WTC11 (cell line): ENCODE measurements around the gene OGDH. TPM values are rescaled to one million over a fixed set of nuclear protein-coding genes. Genes with fewer than 3 reads are reported as not detected.

Experiments used
- ATAC-seq: fragments of 200-7000 bp; cut with Tn5 transposase; 2 replicates; pipeline ENCODE4 v1.10.0; 2021; ENCODE audit warnings: mild to moderate bottlenecking, moderate library complexity
- CTCF ChIA-PET: fragments of 300-600 bp; sonication (Branson Sonifier 250); formaldehyde crosslinking; loops from one replicate; lab custom pipeline; 2021; ENCODE audit warnings: antibody characterized with exemption; lab: Charles Lee
- POLR2A ChIA-PET: fragments of 350-600 bp; sonication (Branson Sonifier 250); formaldehyde crosslinking; loops from one replicate; lab custom pipeline; 2021; ENCODE audit warnings: antibody characterized with exemption; lab: Charles Lee
- DNase-seq: peaks from one replicate; pipeline ENCODE4 v3.0.0; 2021; ENCODE audit warnings: low spot score
- H3K27ac Mint-ChIP-seq: 2 replicates; pipeline ENCODE4 v1.8.0; 2021; ENCODE audit warnings: mixed read lengths
- H3K27me3 Mint-ChIP-seq: 2 replicates; pipeline ENCODE4 v1.8.0; 2021; ENCODE audit warnings: low read depth, mild to moderate bottlenecking, moderate library complexity, mixed read lengths
- H3K36me3 Mint-ChIP-seq: 2 replicates; pipeline ENCODE4 v1.8.0; 2021; ENCODE audit warnings: mixed read lengths
- H3K4me1 Mint-ChIP-seq: 2 replicates; pipeline ENCODE4 v1.8.0; 2022; ENCODE audit warnings: mixed read lengths
- H3K4me3 Mint-ChIP-seq: 2 replicates; pipeline ENCODE4 v1.8.0; 2021; ENCODE audit warnings: mild to moderate bottlenecking, moderate library complexity, mixed read lengths
- H3K9me3 Mint-ChIP-seq: 2 replicates; pipeline ENCODE4 v1.8.0; 2021; ENCODE audit warnings: mixed read lengths
- E2F1 ChIP-seq: sonication (generic); formaldehyde crosslinking; IDR thresholded peaks from 2 replicates; pipeline ENCODE4 v1.8.0; 2022; ENCODE audit warnings: mild to moderate bottlenecking, missing genetic modification reagents
- IRF2 ChIP-seq: sonication (generic); formaldehyde crosslinking; IDR thresholded peaks from 2 replicates; pipeline ENCODE4 v1.8.0; 2022; ENCODE audit warnings: low read depth, missing genetic modification reagents, borderline replicate concordance
- MXD4 ChIP-seq: fragments of 250-450 bp; sonication (Bioruptor Pico); IDR thresholded peaks from 2 replicates; pipeline ENCODE4 v1.8.0; 2021; ENCODE audit warnings: mild to moderate bottlenecking, moderate library complexity, borderline replicate concordance
- NFE2L1 ChIP-seq: sonication (generic); formaldehyde crosslinking; IDR thresholded peaks from 2 replicates; pipeline ENCODE4 v1.8.1; 2023; ENCODE audit warnings: missing genetic modification reagents
- ZBTB21 ChIP-seq: sonication (generic); formaldehyde crosslinking; IDR thresholded peaks from 2 replicates; pipeline ENCODE4 v1.8.1; 2023; ENCODE audit warnings: mild to moderate bottlenecking, missing genetic modification reagents, borderline replicate concordance
- ZNF416 ChIP-seq: fragments of 250-450 bp; sonication (Bioruptor Pico); IDR thresholded peaks from 2 replicates; pipeline ENCODE4 v1.9.0; 2021; ENCODE audit warnings: mild to moderate bottlenecking, inconsistent platforms
- ZNF532 ChIP-seq: fragments of 250-450 bp; sonication (Bioruptor Pico); IDR thresholded peaks from 2 replicates; pipeline ENCODE4 v1.9.0; 2021; ENCODE audit warnings: mild to moderate bottlenecking, borderline replicate concordance
- total RNA-seq: library from RNA; stranded (reverse); gene quantifications from 3 replicates; pipeline ENCODE4 v1.2.3, GENCODE V29; 2021
- TF ChIP-seq, protein P1 (sequence below): sonication (generic); formaldehyde crosslinking; IDR thresholded peaks from 2 replicates; pipeline ENCODE4 v1.8.0; 2022; ENCODE audit warnings: missing genetic modification reagents
- TF ChIP-seq, protein P2 (sequence below): sonication (generic); formaldehyde crosslinking; IDR thresholded peaks from 2 replicates; pipeline ENCODE4 v1.8.1; 2022; ENCODE audit warnings: missing genetic modification reagents, borderline replicate concordance
- TF ChIP-seq, protein P3 (sequence below): fragments of 250-450 bp; sonication (Bioruptor Pico); IDR thresholded peaks from 2 replicates; pipeline ENCODE4 v1.8.0; 2021; ENCODE audit warnings: mild to moderate bottlenecking

The OGDH gene
- total RNA-seq, 1 experiment from 2014 or later = 79.6 TPM

DNA sequence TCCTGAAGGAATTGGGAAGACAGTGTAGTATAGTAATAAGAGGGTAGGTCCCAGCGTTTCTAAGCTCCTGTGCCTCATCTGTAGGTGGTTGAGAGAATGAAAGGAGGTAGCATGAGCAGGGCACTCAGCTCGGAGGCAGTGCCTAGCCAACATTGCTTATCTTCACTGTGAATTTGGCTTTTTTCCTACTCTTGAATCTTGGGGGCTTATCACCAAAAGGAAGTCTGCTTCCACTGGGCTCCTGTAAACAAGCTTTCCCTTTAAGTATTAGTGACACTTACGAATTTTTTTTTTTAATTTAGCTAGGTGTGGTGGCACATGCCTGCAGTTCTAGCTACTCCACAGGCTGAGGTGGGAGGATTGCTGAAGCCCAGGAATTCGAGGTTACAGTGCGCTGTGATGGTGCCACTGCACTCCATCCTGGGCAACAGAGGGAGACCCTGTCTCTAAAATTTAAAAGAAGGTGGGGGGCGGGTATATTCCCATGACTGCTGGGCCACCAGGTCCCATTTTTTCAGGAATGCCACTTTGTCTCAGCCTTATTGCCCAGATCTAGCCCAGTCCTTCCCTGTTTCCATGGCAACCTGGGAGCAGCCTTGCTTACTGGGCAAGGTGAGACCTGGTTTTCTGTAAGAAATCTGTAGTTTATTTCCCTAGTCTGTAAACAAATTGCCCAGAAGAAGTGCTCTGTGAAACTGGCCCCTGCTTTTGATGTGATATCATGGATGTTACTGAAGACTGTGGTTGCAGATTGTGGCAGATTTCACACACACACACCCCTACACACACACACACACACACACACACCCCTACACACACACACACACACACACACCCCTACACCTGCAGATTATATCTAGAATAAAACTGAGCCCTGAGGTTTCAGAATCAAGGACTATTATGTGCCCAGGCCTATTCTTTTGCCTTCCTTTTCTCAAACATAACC is 19.4 kb downstream of the OGDH start:
- no peak overlapping the region for H3K4me3 Mint-ChIP-seq
- CTCF ChIA-PET = no interaction called here
- no peak for DNase-seq

More for the DNA sequence above, 19.4 kb downstream of the OGDH start:
- TF ChIP-seq ZNF416 (CRISPR knock-in tag) (no peak), MXD4 (no peak), E2F1 (CRISPR knock-in tag) (no peak), IRF2 (CRISPR knock-in tag) (no peak), ZNF532 (CRISPR knock-in tag) (no peak), NFE2L1 (CRISPR knock-in tag) (no peak), ZBTB21 (CRISPR knock-in tag) (no peak)
- TF ChIP-seq, protein P1, sequence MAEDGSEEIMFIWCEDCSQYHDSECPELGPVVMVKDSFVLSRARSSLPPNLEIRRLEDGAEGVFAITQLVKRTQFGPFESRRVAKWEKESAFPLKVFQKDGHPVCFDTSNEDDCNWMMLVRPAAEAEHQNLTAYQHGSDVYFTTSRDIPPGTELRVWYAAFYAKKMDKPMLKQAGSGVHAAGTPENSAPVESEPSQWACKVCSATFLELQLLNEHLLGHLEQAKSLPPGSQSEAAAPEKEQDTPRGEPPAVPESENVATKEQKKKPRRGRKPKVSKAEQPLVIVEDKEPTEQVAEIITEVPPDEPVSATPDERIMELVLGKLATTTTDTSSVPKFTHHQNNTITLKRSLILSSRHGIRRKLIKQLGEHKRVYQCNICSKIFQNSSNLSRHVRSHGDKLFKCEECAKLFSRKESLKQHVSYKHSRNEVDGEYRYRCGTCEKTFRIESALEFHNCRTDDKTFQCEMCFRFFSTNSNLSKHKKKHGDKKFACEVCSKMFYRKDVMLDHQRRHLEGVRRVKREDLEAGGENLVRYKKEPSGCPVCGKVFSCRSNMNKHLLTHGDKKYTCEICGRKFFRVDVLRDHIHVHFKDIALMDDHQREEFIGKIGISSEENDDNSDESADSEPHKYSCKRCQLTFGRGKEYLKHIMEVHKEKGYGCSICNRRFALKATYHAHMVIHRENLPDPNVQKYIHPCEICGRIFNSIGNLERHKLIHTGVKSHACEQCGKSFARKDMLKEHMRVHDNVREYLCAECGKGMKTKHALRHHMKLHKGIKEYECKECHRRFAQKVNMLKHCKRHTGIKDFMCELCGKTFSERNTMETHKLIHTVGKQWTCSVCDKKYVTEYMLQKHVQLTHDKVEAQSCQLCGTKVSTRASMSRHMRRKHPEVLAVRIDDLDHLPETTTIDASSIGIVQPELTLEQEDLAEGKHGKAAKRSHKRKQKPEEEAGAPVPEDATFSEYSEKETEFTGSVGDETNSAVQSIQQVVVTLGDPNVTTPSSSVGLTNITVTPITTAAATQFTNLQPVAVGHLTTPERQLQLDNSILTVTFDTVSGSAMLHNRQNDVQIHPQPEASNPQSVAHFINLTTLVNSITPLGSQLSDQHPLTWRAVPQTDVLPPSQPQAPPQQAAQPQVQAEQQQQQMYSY = no peak
- TF ChIP-seq, protein P2, sequence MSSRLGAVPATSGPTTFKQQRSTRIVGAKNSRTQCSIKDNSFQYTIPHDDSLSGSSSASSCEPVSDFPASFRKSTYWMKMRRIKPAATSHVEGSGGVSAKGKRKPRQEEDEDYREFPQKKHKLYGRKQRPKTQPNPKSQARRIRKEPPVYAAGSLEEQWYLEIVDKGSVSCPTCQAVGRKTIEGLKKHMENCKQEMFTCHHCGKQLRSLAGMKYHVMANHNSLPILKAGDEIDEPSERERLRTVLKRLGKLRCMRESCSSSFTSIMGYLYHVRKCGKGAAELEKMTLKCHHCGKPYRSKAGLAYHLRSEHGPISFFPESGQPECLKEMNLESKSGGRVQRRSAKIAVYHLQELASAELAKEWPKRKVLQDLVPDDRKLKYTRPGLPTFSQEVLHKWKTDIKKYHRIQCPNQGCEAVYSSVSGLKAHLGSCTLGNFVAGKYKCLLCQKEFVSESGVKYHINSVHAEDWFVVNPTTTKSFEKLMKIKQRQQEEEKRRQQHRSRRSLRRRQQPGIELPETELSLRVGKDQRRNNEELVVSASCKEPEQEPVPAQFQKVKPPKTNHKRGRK (CRISPR knock-in tag) = no peak
- TF ChIP-seq, protein P3, sequence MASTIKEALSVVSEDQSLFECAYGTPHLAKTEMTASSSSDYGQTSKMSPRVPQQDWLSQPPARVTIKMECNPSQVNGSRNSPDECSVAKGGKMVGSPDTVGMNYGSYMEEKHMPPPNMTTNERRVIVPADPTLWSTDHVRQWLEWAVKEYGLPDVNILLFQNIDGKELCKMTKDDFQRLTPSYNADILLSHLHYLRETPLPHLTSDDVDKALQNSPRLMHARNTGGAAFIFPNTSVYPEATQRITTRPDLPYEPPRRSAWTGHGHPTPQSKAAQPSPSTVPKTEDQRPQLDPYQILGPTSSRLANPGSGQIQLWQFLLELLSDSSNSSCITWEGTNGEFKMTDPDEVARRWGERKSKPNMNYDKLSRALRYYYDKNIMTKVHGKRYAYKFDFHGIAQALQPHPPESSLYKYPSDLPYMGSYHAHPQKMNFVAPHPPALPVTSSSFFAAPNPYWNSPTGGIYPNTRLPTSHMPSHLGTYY = no peak
- Mint-ChIP-seq H3K27me3 (no peaks in the 10 kb centered on the region), H3K4me1 (peaks cover 11% of the 10 kb centered on the region), H3K36me3 (peaks cover 14% of the 10 kb centered on the region), H3K27ac (0 out of 2 replicates have a peak overlapping the region, but pooled peaks have one; percentile 23), H3K9me3 (no peaks in the 10 kb centered on the region)
- ATAC-seq = no peak
- POLR2A ChIA-PET = no interaction called here
